ENCODE results near the gene ADGRA1. TPM values are rescaled to one million over a fixed set of nuclear protein-coding genes. Genes with fewer than 3 reads are reported as not detected.

Gene ADGRA1
- total and polyA plus RNA-seq, 2 donors (not counting 1 experiment from before 2014, with no cell fraction given): not detected

GRCh38 chr10:133102415-133103095 lies 14.8 kb downstream of the ADGRA1 start:
- no peaks in the 10 kb centered on the region for H4K20me1 ChIP-seq (ENCODE audit: control insufficient read depth, extremely low read depth, insufficient read depth, low read length)
- no peaks in the 10 kb centered on the region for H3K27me3 ChIP-seq (ENCODE audit: control insufficient read depth, insufficient read depth, low read length)
- no peak overlapping the region for H3K4me2 ChIP-seq (ENCODE audit: extremely low read depth, insufficient read depth, low read length)
- H2AFZ ChIP-seq (ENCODE audit: low read length): no peak overlapping the region
- H3K36me3 ChIP-seq (ENCODE audit: control insufficient read depth, insufficient read depth, low read length): no peaks in the 10 kb centered on the region
- TF ChIP-seq EZH2 (IDR thresholded peaks at IDR 0.05; ENCODE audit: low read length, missing control alignments): no peak
- TF ChIP-seq, protein P1, sequence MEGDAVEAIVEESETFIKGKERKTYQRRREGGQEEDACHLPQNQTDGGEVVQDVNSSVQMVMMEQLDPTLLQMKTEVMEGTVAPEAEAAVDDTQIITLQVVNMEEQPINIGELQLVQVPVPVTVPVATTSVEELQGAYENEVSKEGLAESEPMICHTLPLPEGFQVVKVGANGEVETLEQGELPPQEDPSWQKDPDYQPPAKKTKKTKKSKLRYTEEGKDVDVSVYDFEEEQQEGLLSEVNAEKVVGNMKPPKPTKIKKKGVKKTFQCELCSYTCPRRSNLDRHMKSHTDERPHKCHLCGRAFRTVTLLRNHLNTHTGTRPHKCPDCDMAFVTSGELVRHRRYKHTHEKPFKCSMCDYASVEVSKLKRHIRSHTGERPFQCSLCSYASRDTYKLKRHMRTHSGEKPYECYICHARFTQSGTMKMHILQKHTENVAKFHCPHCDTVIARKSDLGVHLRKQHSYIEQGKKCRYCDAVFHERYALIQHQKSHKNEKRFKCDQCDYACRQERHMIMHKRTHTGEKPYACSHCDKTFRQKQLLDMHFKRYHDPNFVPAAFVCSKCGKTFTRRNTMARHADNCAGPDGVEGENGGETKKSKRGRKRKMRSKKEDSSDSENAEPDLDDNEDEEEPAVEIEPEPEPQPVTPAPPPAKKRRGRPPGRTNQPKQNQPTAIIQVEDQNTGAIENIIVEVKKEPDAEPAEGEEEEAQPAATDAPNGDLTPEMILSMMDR (conservative IDR thresholded peaks at IDR 0.05 in 1 of 2, IDR thresholded peaks at IDR 0.05 in 1 of 2; ENCODE audit: low read depth in 1 of 2, low read length in 2 of 2): no peak
- no peaks in the 10 kb centered on the region for H3K79me2 ChIP-seq (ENCODE audit: control insufficient read depth, insufficient read depth, low read length)
- DNase-seq (ENCODE audit: low read depth in 2 of 2): no peak
- no peak overlapping the region for H3K9ac ChIP-seq (ENCODE audit: insufficient read depth, low read length)
- no peak overlapping the region for H3K4me3 ChIP-seq (replicated peaks in 1 of 4; ENCODE audit: control extremely low read depth in 1 of 4, insufficient read depth in 1 of 4, low read depth in 3 of 4, low read length in 4 of 4)
- no peaks in the 10 kb centered on the region for H3K4me1 ChIP-seq (ENCODE audit: control insufficient read depth, extremely low read depth, insufficient read depth, low read length)
- H3K27ac ChIP-seq (ENCODE audit: insufficient read depth, low read length): no peak overlapping the region
- no peaks in the 10 kb centered on the region for H3K9me3 ChIP-seq (ENCODE audit: control insufficient read depth, insufficient read depth, low read depth, low read length)

- no peaks in the 10 kb centered on the region for H3K4me1 ChIP-seq (ENCODE audit: control insufficient read depth, extremely low read depth, insufficient read depth, low read length)
- H4K20me1 ChIP-seq (ENCODE audit: control insufficient read depth, extremely low read depth, insufficient read depth, low read length): no peaks in the 10 kb centered on the region
- no peak overlapping the region for H3K4me3 ChIP-seq (replicated peaks in 1 of 4; ENCODE audit: control extremely low read depth in 1 of 4, insufficient read depth in 1 of 4, low read depth in 3 of 4, low read length in 4 of 4)
- no peaks in the 10 kb centered on the region for H3K79me2 ChIP-seq (ENCODE audit: control insufficient read depth, insufficient read depth, low read length)
- H2AFZ ChIP-seq (ENCODE audit: low read length): no peak overlapping the region
- no peak overlapping the region for H3K4me2 ChIP-seq (ENCODE audit: extremely low read depth, insufficient read depth, low read length)
- no peak overlapping the region for H3K27ac ChIP-seq (ENCODE audit: insufficient read depth, low read length)
- H3K9me3 ChIP-seq (ENCODE audit: control insufficient read depth, insufficient read depth, low read depth, low read length): no peaks in the 10 kb centered on the region
- no peaks in the 10 kb centered on the region for H3K36me3 ChIP-seq (ENCODE audit: control insufficient read depth, insufficient read depth, low read length)
- H3K9ac ChIP-seq (ENCODE audit: insufficient read depth, low read length): no peak overlapping the region
- TF ChIP-seq, protein P1 (conservative IDR thresholded peaks at IDR 0.05 in 1 of 2, IDR thresholded peaks at IDR 0.05 in 1 of 2; ENCODE audit: low read depth in 1 of 2, low read length in 2 of 2): no peak
- no peak for TF ChIP-seq EZH2 (IDR thresholded peaks at IDR 0.05; ENCODE audit: low read length, missing control alignments)
- DNase-seq (ENCODE audit: low read depth in 2 of 2): no peak
- no peaks in the 10 kb centered on the region for H3K27me3 ChIP-seq (ENCODE audit: control insufficient read depth, insufficient read depth, low read length)
Observed at GRCh38 chr10:133103311-133103910, 15.7 kb downstream of the ADGRA1 start.

DNA sequence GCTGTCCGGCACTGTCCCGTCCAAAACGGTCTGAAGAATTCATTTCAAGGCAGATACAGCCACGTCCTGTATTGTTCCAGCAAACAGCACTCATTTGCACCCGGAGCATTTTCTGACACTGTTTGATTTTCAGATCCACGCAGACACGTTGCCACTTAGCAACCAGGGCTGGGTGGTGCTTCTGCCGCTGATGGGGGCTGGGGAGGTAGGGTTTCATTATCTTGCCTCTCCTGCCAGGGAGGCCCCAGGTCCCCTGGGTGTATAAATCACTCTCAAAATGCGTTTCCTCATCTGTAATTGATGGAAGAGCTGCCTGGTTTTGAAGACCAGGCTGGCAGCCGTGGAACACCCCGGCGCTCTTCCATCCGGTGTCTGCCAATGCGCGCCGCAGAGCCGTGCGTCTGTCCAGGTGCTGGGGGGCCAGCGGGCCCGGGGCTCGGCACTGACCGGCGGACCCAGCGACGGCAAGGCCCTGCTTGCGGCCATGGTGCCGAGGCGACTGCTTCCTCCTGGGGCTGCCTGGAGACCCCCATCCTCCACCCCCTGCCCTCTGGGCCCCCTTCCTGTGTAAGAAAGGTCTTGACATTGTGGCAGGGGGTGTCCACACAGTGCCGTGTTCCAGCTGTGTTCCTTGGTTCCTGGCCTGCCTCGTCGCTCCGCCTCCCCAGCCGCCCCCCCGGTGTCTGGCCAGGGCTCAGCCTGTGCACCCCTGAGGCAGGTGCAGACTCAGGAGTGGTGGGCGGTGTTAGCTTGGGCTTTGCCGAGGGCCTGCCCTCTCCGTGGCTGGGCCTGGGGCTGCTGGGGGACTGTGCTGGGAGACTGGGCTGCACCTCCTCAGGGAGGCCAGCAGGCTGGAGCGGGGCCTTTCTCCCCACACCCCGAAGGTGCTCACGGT lies 16.6 kb downstream of the ADGRA1 start:
- Histone ChIP-seq H4K20me1 (ENCODE audit: control insufficient read depth, extremely low read depth, insufficient read depth, low read length) (no peaks in the 10 kb centered on the region), H3K9me3 (ENCODE audit: control insufficient read depth, insufficient read depth, low read depth, low read length) (no peaks in the 10 kb centered on the region), H3K9ac (ENCODE audit: insufficient read depth, low read length) (no peak overlapping the region), H3K79me2 (ENCODE audit: control insufficient read depth, insufficient read depth, low read length) (no peaks in the 10 kb centered on the region), H2AFZ (ENCODE audit: low read length) (no peak overlapping the region), H3K27me3 (ENCODE audit: control insufficient read depth, insufficient read depth, low read length) (no peaks in the 10 kb centered on the region), H3K4me2 (ENCODE audit: extremely low read depth, insufficient read depth, low read length) (no peak overlapping the region), H3K27ac (ENCODE audit: insufficient read depth, low read length) (no peak overlapping the region), H3K36me3 (ENCODE audit: control insufficient read depth, insufficient read depth, low read length) (no peaks in the 10 kb centered on the region), H3K4me3 (replicated peaks in 1 of 4; ENCODE audit: control extremely low read depth in 1 of 4, insufficient read depth in 1 of 4, low read depth in 3 of 4, low read length in 4 of 4) (no peak overlapping the region), H3K4me1 (ENCODE audit: control insufficient read depth, extremely low read depth, insufficient read depth, low read length) (no peaks in the 10 kb centered on the region)
- DNase-seq (ENCODE audit: low read depth in 2 of 2): no peak
- no peak for TF ChIP-seq EZH2 (IDR thresholded peaks at IDR 0.05; ENCODE audit: low read length, missing control alignments)
- TF ChIP-seq, protein P1 (conservative IDR thresholded peaks at IDR 0.05 in 1 of 2, IDR thresholded peaks at IDR 0.05 in 1 of 2; ENCODE audit: low read depth in 1 of 2, low read length in 2 of 2): no peak
